NCI-H69 (cell line): ENCODE measurements around the gene MIF4GD.

Experiments used
- DNase-seq: peaks from one replicate; lab custom pipeline; 2025; lab: John Stamatoyannopoulos, UW

MIF4GD gene

GRCh38 chr17:75232786-75233185 lies 38.2 kb downstream of the MIF4GD start:
- no peak for DNase-seq

GRCh38 chr17:75231741-75232464 lies 39.1 kb downstream of the MIF4GD start:
- DNase-seq = no peak

GRCh38 chr17:75231071-75231470 lies 40.0 kb downstream of the MIF4GD start:
- DNase-seq = no peak

- no peak for DNase-seq
Observed at GRCh38 chr17:75228847-75229246, 42.2 kb downstream of the MIF4GD start.

- no peak for DNase-seq
Observed at GRCh38 chr17:75228305-75228704, 42.7 kb downstream of the MIF4GD start.

GRCh38 chr17:75227729-75228128 lies 43.3 kb downstream of the MIF4GD start:
- no peak for DNase-seq

- no peak for DNase-seq
Observed at GRCh38 chr17:75225016-75225415, 46.0 kb downstream of the MIF4GD start.

- no peak for DNase-seq
Observed at GRCh38 chr17:75219815-75220214, 51.2 kb downstream of the MIF4GD start.

- no peak for DNase-seq
Observed at GRCh38 chr17:75218131-75218530, 52.9 kb downstream of the MIF4GD start.
